RWPE1 (cell line): ENCODE results near the gene NFYC.

Experiments used
- CTCF ChIA-PET: fragments of 350-600 bp; sonication (Branson Sonifier 250); formaldehyde crosslinking; extraction: SDS; loops from one replicate; lab custom pipeline; 2021; lab: Yijun Ruan, JAX
- POLR2A ChIA-PET: fragments of 400-600 bp; formaldehyde crosslinking; extraction: SDS; loops from one replicate; lab custom pipeline; 2020; ENCODE audit warnings: antibody characterized with exemption; ENCODE audit not compliant: low non-redundant PET; lab: Yijun Ruan, JAX
- DNase-seq: peaks from one replicate; pipeline ENCODE4 v3.0.0; 2012; ENCODE audit warnings: low spot score
- H3K27ac ChIP-seq: fragments of 450-650 bp; 2 replicates; pipeline ENCODE4 v1.5.1; 2017
- TF ChIP-seq, protein P1 (sequence below): fragments of 450-650 bp; conservative IDR thresholded peaks from 2 replicates; pipeline ENCODE4 v1.5.1; 2017; ENCODE audit warnings: low read depth, mild to moderate bottlenecking

Gene NFYC

GRCh38 chr1:40794974-40795715 is 103.6 kb downstream of the NFYC start:
- no peak for DNase-seq
- TF ChIP-seq, protein P1, sequence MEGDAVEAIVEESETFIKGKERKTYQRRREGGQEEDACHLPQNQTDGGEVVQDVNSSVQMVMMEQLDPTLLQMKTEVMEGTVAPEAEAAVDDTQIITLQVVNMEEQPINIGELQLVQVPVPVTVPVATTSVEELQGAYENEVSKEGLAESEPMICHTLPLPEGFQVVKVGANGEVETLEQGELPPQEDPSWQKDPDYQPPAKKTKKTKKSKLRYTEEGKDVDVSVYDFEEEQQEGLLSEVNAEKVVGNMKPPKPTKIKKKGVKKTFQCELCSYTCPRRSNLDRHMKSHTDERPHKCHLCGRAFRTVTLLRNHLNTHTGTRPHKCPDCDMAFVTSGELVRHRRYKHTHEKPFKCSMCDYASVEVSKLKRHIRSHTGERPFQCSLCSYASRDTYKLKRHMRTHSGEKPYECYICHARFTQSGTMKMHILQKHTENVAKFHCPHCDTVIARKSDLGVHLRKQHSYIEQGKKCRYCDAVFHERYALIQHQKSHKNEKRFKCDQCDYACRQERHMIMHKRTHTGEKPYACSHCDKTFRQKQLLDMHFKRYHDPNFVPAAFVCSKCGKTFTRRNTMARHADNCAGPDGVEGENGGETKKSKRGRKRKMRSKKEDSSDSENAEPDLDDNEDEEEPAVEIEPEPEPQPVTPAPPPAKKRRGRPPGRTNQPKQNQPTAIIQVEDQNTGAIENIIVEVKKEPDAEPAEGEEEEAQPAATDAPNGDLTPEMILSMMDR, result no peak
- ChIA-PET CTCF (interaction anchor here (0.7 to 1.5 kb wide), 2 partner anchors 22 to 158 kb away, joined by 3 to 4 read pairs; no protein-coding TSS in a partner anchor), POLR2A (interaction anchor here (0.7 kb wide), 1 partner anchor 89 kb away, joined by 4 read pairs; no protein-coding TSS in a partner anchor)
- no peak overlapping the region for H3K27ac ChIP-seq

GRCh38 chr1:40795811-40796586 is 104.5 kb downstream of the NFYC start:
- H3K27ac ChIP-seq, result no peak overlapping the region

DNA sequence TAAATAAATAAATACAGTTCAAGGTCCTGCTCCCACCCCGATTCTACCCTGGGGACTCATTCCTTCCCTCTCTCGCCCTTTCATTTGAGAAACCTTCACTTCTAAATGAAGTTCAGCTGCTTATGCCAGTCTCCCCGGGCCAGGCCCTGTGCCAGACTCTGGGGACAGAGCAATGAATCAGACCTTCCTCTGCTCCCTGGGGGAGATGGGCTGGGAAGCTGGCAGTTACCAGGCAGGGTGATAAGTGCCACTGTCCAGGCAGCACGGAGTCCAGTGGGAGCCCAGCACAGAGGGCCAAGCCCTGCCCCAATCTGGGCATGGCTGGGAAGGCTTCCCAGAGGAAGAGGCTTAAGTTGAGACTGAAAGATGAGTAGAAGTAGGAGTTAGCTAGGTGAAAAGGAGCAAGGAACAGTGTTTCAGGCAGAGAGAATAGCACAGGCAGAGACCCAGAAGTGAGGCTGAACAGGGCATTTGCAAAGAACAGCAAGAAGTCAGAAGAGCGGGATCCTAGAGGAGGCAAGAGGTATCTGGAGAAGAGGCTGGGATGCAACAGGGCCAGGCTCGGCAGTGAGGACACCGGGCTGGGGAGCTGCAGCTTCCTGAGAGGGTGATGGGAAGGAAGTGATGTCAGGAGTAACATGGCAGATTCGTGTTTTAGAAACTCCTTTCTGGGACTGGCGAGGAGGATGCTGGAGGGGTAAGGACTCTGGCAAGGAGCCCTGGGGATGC is 105.6 kb downstream of the NFYC start:
- CTCF ChIA-PET, result interaction anchor here (0.6 kb wide), 1 partner anchor 135 kb away, joined by 3 read pairs; no protein-coding TSS in a partner anchor

More at GRCh38 chr1:40795811-40796586, 104.5 kb downstream of the NFYC start:
- ChIA-PET CTCF (interaction anchor here (0.8 to 1.5 kb wide), 2 partner anchors 22 to 157 kb away, joined by 4 read pairs; no protein-coding TSS in a partner anchor), POLR2A (interaction anchor here (0.7 kb wide), 1 partner anchor 90 kb away, joined by 4 read pairs; no protein-coding TSS in a partner anchor)
- no peak for DNase-seq
- TF ChIP-seq, protein P1, result no peak

DNA sequence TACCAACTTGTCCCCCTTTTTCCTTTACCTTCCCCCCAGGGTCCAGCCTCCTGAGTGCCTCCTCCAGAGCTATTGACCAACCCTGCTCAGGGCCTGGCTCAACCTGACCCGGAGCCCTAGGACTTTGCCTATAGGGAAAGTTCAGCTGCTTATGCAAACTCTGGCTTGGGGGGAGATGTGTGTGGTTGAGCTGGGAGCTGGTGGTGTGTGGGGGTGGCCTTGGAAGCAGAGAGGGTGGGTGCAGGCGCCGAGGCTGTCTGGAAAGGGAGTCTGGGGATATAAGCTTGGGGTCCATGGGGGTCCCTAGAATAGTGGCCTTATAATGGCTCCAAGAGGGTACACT is 106.1 kb downstream of the NFYC start:
- ChIA-PET CTCF (interaction anchor here (0.6 kb wide), 2 partner anchors 135 to 521 kb away, joined by 3 read pairs; no protein-coding TSS in a partner anchor), POLR2A (no interaction called here)
- DNase-seq, result no peak
- TF ChIP-seq, protein P1, result no peak
- H3K27ac ChIP-seq, result no peak overlapping the region

More for the DNA sequence above, 105.6 kb downstream of the NFYC start:
- POLR2A ChIA-PET, result no interaction called here
- no peak overlapping the region for H3K27ac ChIP-seq
- DNase-seq, result no peak
- TF ChIP-seq, protein P1, result no peak

DNA sequence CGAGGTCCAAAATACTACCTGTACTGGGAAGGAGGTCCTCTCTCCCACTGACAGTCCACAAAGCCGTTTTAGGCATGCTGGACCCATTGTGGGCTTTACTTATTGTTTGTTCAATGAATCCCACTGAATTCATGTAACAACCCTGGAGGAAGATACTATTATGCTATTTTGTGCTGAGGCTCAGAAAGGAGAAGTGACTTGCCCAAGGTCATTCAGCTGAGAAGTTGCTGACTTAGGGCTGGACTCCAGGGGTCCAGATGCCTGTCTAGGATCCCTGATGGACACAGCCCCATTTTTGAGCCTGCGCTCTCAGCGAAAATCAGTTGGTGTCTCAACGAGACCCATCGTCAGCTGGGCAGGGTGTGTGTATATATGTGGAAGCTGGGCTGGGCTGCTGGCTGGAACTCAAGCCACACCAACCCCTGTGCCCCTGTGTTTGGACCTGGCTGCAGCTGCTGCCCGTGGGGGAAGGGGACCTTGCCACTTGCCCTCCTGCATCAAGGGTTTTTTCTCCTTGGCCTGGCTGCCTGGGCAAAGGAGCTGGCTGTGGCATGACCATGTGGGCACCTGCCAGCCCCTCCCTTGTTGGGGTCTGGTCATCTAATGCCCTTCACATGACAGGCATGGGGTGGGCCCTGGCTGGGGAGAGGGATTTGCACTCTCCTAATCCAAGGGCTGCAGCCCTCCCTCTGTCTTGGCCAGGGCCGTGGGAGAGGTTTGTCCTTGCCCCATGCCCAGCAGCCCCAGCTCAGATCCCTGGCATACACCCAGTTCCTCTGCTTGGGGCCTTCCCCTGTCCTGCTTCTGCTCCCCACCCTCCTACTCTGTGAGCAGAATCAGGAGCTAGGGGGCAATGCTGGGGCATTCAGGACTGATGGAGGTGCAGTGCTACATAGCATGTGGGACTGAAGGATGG is 107.1 kb downstream of the NFYC start:
- H3K27ac ChIP-seq, result no peak overlapping the region
- TF ChIP-seq, protein P1, result no peak
- POLR2A ChIA-PET, result no interaction called here
- CTCF ChIA-PET, result interaction anchor here (0.6 kb wide), 2 partner anchors 26 to 167 kb away, joined by 3 to 5 read pairs; no protein-coding TSS in a partner anchor
- no peak for DNase-seq
